SK-N-SH (cell line): ENCODE data around the gene CST11. TPM values are rescaled to one million over a fixed set of nuclear protein-coding genes. Genes with fewer than 3 reads are reported as not detected.

Experiments
- CTCF ChIA-PET: fragments of 300-600, 350-600 bp; formaldehyde crosslinking; extraction: SDS; loops from one replicate; lab custom pipeline; 2021; lab: Yijun Ruan, JAX
- POLR2A ChIA-PET: fragments of 350-600 bp; sonication (Branson Sonifier 250); formaldehyde crosslinking; extraction: SDS; loops from one replicate; lab custom pipeline; 2020; ENCODE audit warnings: antibody characterized with exemption, inconsistent platforms; lab: Yijun Ruan, JAX
- DNase-seq: peaks from one replicate; pipeline ENCODE4 v3.0.0; 2012
- H2AFZ ChIP-seq: fragments of 200-600 bp; sonication (generic); 2 replicates; pipeline ENCODE4 v1.8.1; 2016; ENCODE audit warnings: antibody characterized with exemption, mild to moderate bottlenecking, low read depth
- H3F3A ChIP-seq: fragments of 200-600 bp; sonication (generic); replicated peaks from 2 replicates; pipeline ENCODE3; 2016; ENCODE audit warnings: antibody characterized with exemption, mild to moderate bottlenecking; ENCODE audit not compliant: insufficient read depth
- H3K27ac ChIP-seq, 2 experiments: fragments of 200-500 bp in 1 of 2; fragments of 200-600 bp in 1 of 2; sonication (Bioruptor generic) in 1 of 2; sonication (generic), shearing (Covaris generic) in 1 of 2; 2 replicates each; pipeline versions ENCODE4 v1.5.1 to v1.6.1; 2014 to 2016; ENCODE audit warnings: low read depth in 2 of 2, inconsistent platforms in 1 of 2, low read length in 1 of 2, mild to moderate bottlenecking in 1 of 2, mixed read lengths in 1 of 2
- H3K27me3 ChIP-seq: fragments of 200-600 bp; sonication (generic), shearing (Covaris generic); 2 replicates; pipeline ENCODE4 v1.6.1; 2016; ENCODE audit warnings: mixed run types; ENCODE audit not compliant: insufficient read depth
- H3K36me3 ChIP-seq, 2 experiments: fragments of 200-500 bp in 1 of 2; fragments of 200-600 bp in 1 of 2; sonication (Bioruptor generic) in 1 of 2; sonication (generic) in 1 of 2; replicated peaks in 1 of 2; 2 replicates each; pipeline versions ENCODE3 to v1.5.1; 2014 to 2016; ENCODE audit warnings: low read length in 1 of 2, mild to moderate bottlenecking in 1 of 2; ENCODE audit not compliant: insufficient read depth in 2 of 2, control insufficient read depth in 1 of 2
- H3K4me1 ChIP-seq, 2 experiments: fragments of 200-500 bp in 1 of 2; fragments of 200-600 bp in 1 of 2; sonication (Bioruptor generic) in 1 of 2; sonication (generic), shearing (Covaris generic) in 1 of 2; 2 replicates each; pipeline versions ENCODE4 v1.5.1 to v1.6.1; 2014 to 2016; ENCODE audit warnings: low read depth in 1 of 2, low read length in 1 of 2, mixed run types in 1 of 2; ENCODE audit not compliant: insufficient read depth in 2 of 2, control insufficient read depth in 1 of 2
- H3K4me2 ChIP-seq: fragments of 200-600 bp; sonication (generic), shearing (Covaris generic); 2 replicates; pipeline ENCODE4 v1.6.1; 2017; ENCODE audit warnings: mixed run types
- H3K4me3 ChIP-seq, 2 experiments: fragments of 200-500 bp in 1 of 2; fragments of 200-600 bp in 1 of 2; sonication (Bioruptor generic) in 1 of 2; sonication (generic), shearing (Covaris generic) in 1 of 2; 2 replicates each; pipeline versions ENCODE4 v1.5.1 to v1.8.1; 2014 to 2016; ENCODE audit warnings: low read depth in 2 of 2, inconsistent platforms in 1 of 2, low read length in 1 of 2, mild to moderate bottlenecking in 1 of 2, mixed read lengths in 1 of 2, moderate library complexity in 1 of 2
- H3K79me2 ChIP-seq: fragments of 200-600 bp; sonication (generic); 2 replicates; pipeline ENCODE4 v1.8.1; 2017; ENCODE audit warnings: mild to moderate bottlenecking; ENCODE audit not compliant: insufficient read depth
- H3K9ac ChIP-seq: fragments of 200-600 bp; sonication (generic); 2 replicates; pipeline ENCODE4 v1.6.1; 2017; ENCODE audit warnings: mixed run types
- H3K9me2 ChIP-seq: fragments of 200-600 bp; sonication (generic); 2 replicates; pipeline ENCODE4 v1.6.1; 2017; ENCODE audit warnings: mixed run types
- H3K9me3 ChIP-seq: fragments of 200-600 bp; sonication (generic); 2 replicates; pipeline ENCODE4 v1.6.1; 2017; ENCODE audit warnings: mixed run types, mild to moderate bottlenecking, moderate library complexity
- H4K20me1 ChIP-seq: fragments of 200-600 bp; sonication (generic); 2 replicates; pipeline ENCODE4 v1.6.1; 2017; ENCODE audit warnings: mild to moderate bottlenecking, mixed run types; ENCODE audit not compliant: insufficient read depth
- CHD2 ChIP-seq: fragments of 150-350 bp; IDR thresholded peaks from 2 replicates; pipeline ENCODE4 v1.6.1; 2018; ENCODE audit warnings: low read length; ENCODE audit not compliant: partially characterized antibody
- ELF1 ChIP-seq: IDR thresholded peaks from 2 replicates; pipeline ENCODE4 v1.4.0; 2012
- EZH2phosphoT487 ChIP-seq: fragments of 200-600 bp; sonication (generic); IDR thresholded peaks from 2 replicates; pipeline ENCODE4 v1.6.1; 2017; ENCODE audit warnings: low read depth, mixed run types, mild to moderate bottlenecking, antibody characterized with exemption, moderate library complexity, borderline replicate concordance
- FOSL2 ChIP-seq: IDR thresholded peaks from 2 replicates; pipeline ENCODE4 v1.4.0; 2012; ENCODE audit warnings: low read depth, mild to moderate bottlenecking, moderate library complexity, borderline replicate concordance
- GATA2 ChIP-seq: sonication (generic); formaldehyde crosslinking; IDR thresholded peaks from 2 replicates; pipeline ENCODE4 v1.5.0; 2020; ENCODE audit warnings: mild to moderate bottlenecking, missing genetic modification reagents
- IRF3 ChIP-seq: fragments of 150-350 bp; IDR thresholded peaks from 2 replicates; pipeline ENCODE4 v1.6.1; 2016; ENCODE audit warnings: mild to moderate bottlenecking, low read depth, low read length
- JUND ChIP-seq: IDR thresholded peaks from 2 replicates; pipeline ENCODE4 v1.4.0; 2012
- MAX ChIP-seq: IDR thresholded peaks from 2 replicates; pipeline ENCODE4 v1.4.0; 2012; ENCODE audit warnings: low read depth
- MEF2A ChIP-seq: IDR thresholded peaks from 2 replicates; pipeline ENCODE4 v1.4.0; 2012; ENCODE audit warnings: low read depth, borderline replicate concordance
- NFIC ChIP-seq: IDR thresholded peaks from 2 replicates; pipeline ENCODE4 v1.4.0; 2012; ENCODE audit warnings: borderline replicate concordance
- NRF1 ChIP-seq: IDR thresholded peaks from 2 replicates; pipeline ENCODE4 v1.6.1; 2012; ENCODE audit warnings: low read depth, mild to moderate bottlenecking, low read length
- RAD21 ChIP-seq: IDR thresholded peaks from 2 replicates; pipeline ENCODE4 v1.6.1; 2012; ENCODE audit warnings: mild to moderate bottlenecking, low read length
- RCOR1 ChIP-seq: fragments of 150-350 bp; IDR thresholded peaks from 2 replicates; pipeline ENCODE4 v1.6.1; 2017; ENCODE audit warnings: antibody characterized with exemption, low read length
- RFX5 ChIP-seq: IDR thresholded peaks from 2 replicates; pipeline ENCODE4 v1.6.1; 2012; ENCODE audit warnings: mild to moderate bottlenecking, improper control_type of control experiment, low read length
- RXRA ChIP-seq: IDR thresholded peaks from 2 replicates; pipeline ENCODE4 v1.4.0; 2012; ENCODE audit warnings: low read depth, mild to moderate bottlenecking, borderline replicate concordance
- TAF1 ChIP-seq: IDR thresholded peaks from 2 replicates; pipeline ENCODE4 v1.6.1; 2012; ENCODE audit warnings: low read depth, mild to moderate bottlenecking, low read length, moderate library complexity, borderline replicate concordance
- TCF12 ChIP-seq: IDR thresholded peaks from 2 replicates; pipeline ENCODE4 v1.4.0; 2012
- USF2 ChIP-seq: fragments of 150-350 bp; IDR thresholded peaks from 2 replicates; pipeline ENCODE4 v1.6.1; 2017; ENCODE audit warnings: antibody characterized with exemption, low read length, low read depth, borderline replicate concordance
- WGBS: methylation state at CpG from one replicate; pipeline ENCODE4 v1.1.6; 2017; ENCODE audit warnings: low lambda C conversion rate; 5-methylcytosine and 5-hydroxymethylcytosine counted together
- polyA plus RNA-seq, 3 experiments: library from polyadenylated mRNA; depleted of rRNA; stranded (reverse); fragments of >200 nt; gene quantifications; 2 replicates each; pipeline ENCODE4 v1.2.3, GENCODE V29; 2012
- TF ChIP-seq, protein P1 (sequence below): fragments of 200-600 bp; sonication (generic); IDR thresholded peaks from 2 replicates; pipeline ENCODE4 v1.6.1; 2017; ENCODE audit warnings: antibody characterized with exemption, mild to moderate bottlenecking, moderate library complexity
- TF ChIP-seq, protein P2 (sequence below): IDR thresholded peaks from 2 replicates; pipeline ENCODE4 v1.4.0; 2012; ENCODE audit warnings: low read depth, borderline replicate concordance

The CST11 gene
- polyA plus RNA-seq, 1 of the 3 experiments (the other 2 are of a cell fraction): not detected

DNA sequence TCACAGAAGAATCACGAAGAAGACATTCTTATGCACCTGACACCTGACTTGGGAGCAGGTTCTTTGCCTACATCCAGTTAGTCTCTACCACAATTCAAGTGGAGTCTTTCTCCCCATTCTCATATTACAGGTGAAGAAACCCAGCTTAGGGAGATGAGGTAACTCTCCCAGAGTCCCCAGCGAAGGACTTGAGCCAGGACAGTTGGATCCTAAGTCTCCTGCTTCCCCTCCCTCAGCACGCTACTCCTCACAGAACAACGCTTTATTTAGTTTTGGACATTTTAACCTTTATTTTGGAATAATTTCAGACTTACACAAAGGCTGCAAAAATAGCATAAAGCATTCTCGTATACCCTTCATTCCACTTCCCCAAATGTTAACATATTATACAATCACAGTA lies 14.0 kb downstream of the CST11 start (continued):
- TF ChIP-seq IRF3: no peak
- no peak for TF ChIP-seq RFX5
- TF ChIP-seq, all 33 proteins: peak for 0

- Histone ChIP-seq H2AFZ (no peak overlapping the region), H3K27me3 (no peaks in the 10 kb centered on the region; the same call in none of the 2 replicates), H3K4me1 (peaks cover 0 to 11% of the 10 kb centered on the region in 2 experiments; a peak in 1 of 4 replicates), H3K9me2 (no peaks in the 10 kb centered on the region), H3K9ac (no peak overlapping the region), H3F3A (no peaks in the 10 kb centered on the region), H4K20me1 (no peaks in the 10 kb centered on the region), H3K9me3 (no peaks in the 10 kb centered on the region), H3K4me3 (no peak overlapping the region), H3K79me2 (no peaks in the 10 kb centered on the region), H3K27ac (no peak overlapping the region), H3K36me3 (no peaks in the 10 kb centered on the region), H3K4me2 (no peak overlapping the region)
- no peak for DNase-seq
- 52% methylated on average over 9 of the region's 9 CpGs for WGBS
- ChIA-PET CTCF (interaction anchor here (1.0 to 4.0 kb wide), 3 partner anchors 9 to 170 kb away, joined by 3 to 22 read pairs (median 10); no protein-coding TSS in a partner anchor), POLR2A (no interaction called here)
- TF ChIP-seq NRF1 (no peak), TCF12 (no peak), TAF1 (no peak), RAD21 (no peak), FOSL2 (no peak), CHD2 (no peak), NFIC (no peak), RXRA (no peak), JUND (no peak), MAX (no peak), USF2 (no peak), GATA2 (CRISPR knock-in tag) (no peak), IRF3 (no peak), EZH2phosphoT487 (no peak), RCOR1 (no peak), ELF1 (no peak), MEF2A (no peak)
- TF ChIP-seq, protein P1, sequence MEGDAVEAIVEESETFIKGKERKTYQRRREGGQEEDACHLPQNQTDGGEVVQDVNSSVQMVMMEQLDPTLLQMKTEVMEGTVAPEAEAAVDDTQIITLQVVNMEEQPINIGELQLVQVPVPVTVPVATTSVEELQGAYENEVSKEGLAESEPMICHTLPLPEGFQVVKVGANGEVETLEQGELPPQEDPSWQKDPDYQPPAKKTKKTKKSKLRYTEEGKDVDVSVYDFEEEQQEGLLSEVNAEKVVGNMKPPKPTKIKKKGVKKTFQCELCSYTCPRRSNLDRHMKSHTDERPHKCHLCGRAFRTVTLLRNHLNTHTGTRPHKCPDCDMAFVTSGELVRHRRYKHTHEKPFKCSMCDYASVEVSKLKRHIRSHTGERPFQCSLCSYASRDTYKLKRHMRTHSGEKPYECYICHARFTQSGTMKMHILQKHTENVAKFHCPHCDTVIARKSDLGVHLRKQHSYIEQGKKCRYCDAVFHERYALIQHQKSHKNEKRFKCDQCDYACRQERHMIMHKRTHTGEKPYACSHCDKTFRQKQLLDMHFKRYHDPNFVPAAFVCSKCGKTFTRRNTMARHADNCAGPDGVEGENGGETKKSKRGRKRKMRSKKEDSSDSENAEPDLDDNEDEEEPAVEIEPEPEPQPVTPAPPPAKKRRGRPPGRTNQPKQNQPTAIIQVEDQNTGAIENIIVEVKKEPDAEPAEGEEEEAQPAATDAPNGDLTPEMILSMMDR: no peak
- TF ChIP-seq, protein P2, sequence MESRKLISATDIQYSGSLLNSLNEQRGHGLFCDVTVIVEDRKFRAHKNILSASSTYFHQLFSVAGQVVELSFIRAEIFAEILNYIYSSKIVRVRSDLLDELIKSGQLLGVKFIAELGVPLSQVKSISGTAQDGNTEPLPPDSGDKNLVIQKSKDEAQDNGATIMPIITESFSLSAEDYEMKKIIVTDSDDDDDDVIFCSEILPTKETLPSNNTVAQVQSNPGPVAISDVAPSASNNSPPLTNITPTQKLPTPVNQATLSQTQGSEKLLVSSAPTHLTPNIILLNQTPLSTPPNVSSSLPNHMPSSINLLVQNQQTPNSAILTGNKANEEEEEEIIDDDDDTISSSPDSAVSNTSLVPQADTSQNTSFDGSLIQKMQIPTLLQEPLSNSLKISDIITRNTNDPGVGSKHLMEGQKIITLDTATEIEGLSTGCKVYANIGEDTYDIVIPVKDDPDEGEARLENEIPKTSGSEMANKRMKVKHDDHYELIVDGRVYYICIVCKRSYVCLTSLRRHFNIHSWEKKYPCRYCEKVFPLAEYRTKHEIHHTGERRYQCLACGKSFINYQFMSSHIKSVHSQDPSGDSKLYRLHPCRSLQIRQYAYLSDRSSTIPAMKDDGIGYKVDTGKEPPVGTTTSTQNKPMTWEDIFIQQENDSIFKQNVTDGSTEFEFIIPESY: no peak
Measured at GRCh38 chr20:23437126-23437899, 15.4 kb downstream of the CST11 start.
